Smooth muscle cell of the umbilical artery (primary cell): Measurements from ENCODE around the gene RASGEF1C. TPM values are rescaled to one million over a fixed set of nuclear protein-coding genes. Genes with fewer than 3 reads are reported as not detected.

Experiments
- total RNA-seq: library from RNA; depleted of rRNA; stranded (reverse); fragments of >200 nt; gene quantifications from 2 replicates; pipeline ENCODE4 v1.2.3, GENCODE V29; 2014

Gene RASGEF1C
- total RNA-seq: not detected in 2 replicates

DNA sequence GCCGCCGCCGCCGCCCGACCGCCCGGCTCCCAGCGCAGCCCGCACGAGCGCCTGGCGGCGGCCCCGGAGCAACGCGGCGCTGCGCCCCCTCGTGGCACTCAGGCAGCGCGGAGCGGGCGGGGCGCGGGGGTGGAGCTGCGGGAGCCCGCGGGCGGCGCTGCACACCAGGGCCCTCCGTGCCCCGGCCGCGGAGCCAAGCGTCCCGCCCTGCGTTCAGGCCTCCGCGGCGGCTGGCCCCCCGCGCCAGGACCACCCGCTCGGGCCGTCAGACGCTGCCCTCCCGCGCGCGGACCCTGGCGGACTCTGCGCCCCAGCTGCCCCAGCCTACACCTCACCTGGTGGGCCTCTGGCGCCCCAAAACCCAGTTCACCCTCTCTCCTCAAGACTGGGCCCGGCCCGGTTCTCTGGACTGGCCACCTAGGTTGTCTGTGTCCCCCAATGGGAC, at the start of gene RASGEF1C:
Gene RASGEF1C (minus strand): TSS at position 75 of the 445 bp plus-strand sequence. CDS start 71,159 bp downstream, outside the sequence.

DNA sequence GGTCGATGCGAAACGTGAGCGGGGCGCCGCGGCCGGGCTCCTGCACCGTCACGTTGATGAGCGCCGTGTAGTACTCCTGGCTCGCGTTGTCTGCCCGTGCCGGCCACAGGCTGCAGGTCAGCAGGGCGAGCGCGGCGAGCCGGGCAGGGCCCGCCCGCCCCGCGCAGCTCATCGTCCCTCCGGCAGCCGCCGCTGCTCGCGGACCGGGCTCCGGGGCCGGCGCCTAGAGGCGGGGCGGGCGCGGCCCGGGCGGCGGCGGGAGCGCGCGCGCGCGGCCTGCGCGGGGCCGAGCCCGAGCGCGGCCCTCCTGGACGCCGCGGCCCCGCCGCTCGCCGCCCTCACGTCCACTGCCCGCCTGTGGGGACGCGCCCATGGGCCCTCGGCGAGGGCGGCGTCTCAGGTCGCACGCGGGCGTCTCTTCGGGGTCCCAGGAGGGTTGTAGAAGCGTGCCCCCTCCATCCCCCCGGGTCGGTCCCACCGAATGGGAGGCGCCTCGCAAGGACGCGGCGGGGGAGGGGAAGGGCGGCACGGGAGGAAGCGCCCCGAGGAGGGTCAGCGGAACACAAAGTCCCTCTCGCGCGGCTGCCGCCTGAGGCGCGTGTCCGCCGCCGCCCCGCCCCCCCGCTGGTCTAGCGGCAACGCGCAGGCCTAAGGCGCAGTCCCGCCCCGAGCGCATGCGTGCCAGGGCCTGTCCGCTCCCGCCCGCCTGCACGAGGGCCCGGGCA, 137.3 kb downstream of the RASGEF1C start, which contains the start of gene RNF130:
Gene RNF130 (minus strand): TSS at position 229 of the 725 bp plus-strand sequence. CDS start 57 bp downstream, at position 172.

Other genes starting within 250 kb of the RASGEF1C start
- gene RNF130, start 137.5 kb downstream of the RASGEF1C start, total RNA-seq: 26.4 and 30.9 TPM in 2 replicates
- 32.8 and 38.6 TPM in 2 replicates for gene MAPK9, start 82.9 kb upstream of the RASGEF1C start, total RNA-seq
- gene GFPT2, start 144.1 kb upstream of the RASGEF1C start, total RNA-seq: 233 and 276 TPM in 2 replicates